Non-pigmented ciliary epithelial cell (primary cell): ENCODE measurements around the gene ATP13A1.
"Not testable (repeated sequence)": the region's sequence is repeated elsewhere in the genome, so short reads cannot be mapped to it uniquely, and the experiment has no call there.

Experiments
- DNase-seq: peaks from one replicate; pipeline ENCODE4 v3.0.0-alpha.2; 2010; ENCODE audit warnings: low read depth

ATP13A1 gene

GRCh38 chr19:19619181-19619848, 44.2 kb downstream of the ATP13A1 start:
- DNase-seq: no peak

GRCh38 chr19:19618219-19619051, 45.0 kb downstream of the ATP13A1 start, which contains the start of gene PBX4:
TSS of gene PBX4 (minus strand) at chr19:19618687. CDS start at chr19:19618629, 58 bp downstream.
- peak; percentile 37 for DNase-seq

- DNase-seq: no peak
Observed at GRCh38 chr19:19615086-19615485, 48.4 kb downstream of the ATP13A1 start.

GRCh38 chr19:19613506-19613905, 50.0 kb downstream of the ATP13A1 start:
- DNase-seq: no peak

GRCh38 chr19:19610376-19611202, 52.9 kb downstream of the ATP13A1 start:
- no peak for DNase-seq

GRCh38 chr19:19606686-19607085, 56.8 kb downstream of the ATP13A1 start:
- not testable (repeated sequence) for DNase-seq

- no peak for DNase-seq
Observed at GRCh38 chr19:19606021-19606420, 57.5 kb downstream of the ATP13A1 start.

- DNase-seq: no peak
Observed at GRCh38 chr19:19602713-19603324, 60.7 kb downstream of the ATP13A1 start.

GRCh38 chr19:19602136-19602712, 61.3 kb downstream of the ATP13A1 start:
- DNase-seq: no peak

GRCh38 chr19:19600793-19601330, 62.6 kb downstream of the ATP13A1 start:
- DNase-seq: no peak

- DNase-seq: not testable (repeated sequence)
Observed at GRCh38 chr19:19598728-19599451, 64.6 kb downstream of the ATP13A1 start.

GRCh38 chr19:19597809-19598306, 65.6 kb downstream of the ATP13A1 start:
- no peak for DNase-seq
